H1 (cell line): ENCODE results near the gene WNT3A. TPM values are rescaled to one million over a fixed set of nuclear protein-coding genes. Genes with fewer than 3 reads are reported as not detected.

Experiments used
- CTCF ChIA-PET: fragments of 300-600 bp; sonication (Branson Sonifier 250); formaldehyde crosslinking; loops from one replicate; lab custom pipeline; 2021; ENCODE audit not compliant: partially characterized antibody; lab: Charles Lee
- POLR2A ChIA-PET: fragments of 300-600 bp; sonication (Branson Sonifier 250); formaldehyde crosslinking; loops from one replicate; lab custom pipeline; 2021; ENCODE audit warnings: inconsistent platforms; ENCODE audit not compliant: partially characterized antibody; lab: Charles Lee
- DNase-seq, 2 experiments: peaks; one replicate each; pipeline versions ENCODE4 v3.0.0 to v3.0.0-alpha.2; 2010 to 2022; ENCODE audit warnings: low spot score in 2 of 2, low read depth in 1 of 2, mixed read lengths in 1 of 2
- FAIRE-seq: peaks from 2 replicates; lab custom pipeline; 2011; peaks lifted over from hg19 to GRCh38; lab: Jason Lieb, UNC
- H2AFZ ChIP-seq: 2 replicates; pipeline ENCODE4 v1.8.1; 2012; ENCODE audit warnings: low read length, inconsistent platforms
- H2AK5ac ChIP-seq: 2 replicates; pipeline ENCODE4 v1.6.1; 2013; ENCODE audit warnings: low read depth, low read length
- H2BK120ac ChIP-seq: replicated peaks from 2 replicates; pipeline ENCODE3; 2013; ENCODE audit warnings: low read depth, low read length, inconsistent platforms
- H2BK12ac ChIP-seq: 2 replicates; pipeline ENCODE4 v1.6.1; 2013; ENCODE audit warnings: low read depth, low read length
- H2BK15ac ChIP-seq: 2 replicates; pipeline ENCODE4 v1.6.1; 2013; ENCODE audit warnings: low read length
- H2BK20ac ChIP-seq: 2 replicates; pipeline ENCODE4 v1.6.1; 2013; ENCODE audit warnings: low read length
- H2BK5ac ChIP-seq: 2 replicates; pipeline ENCODE4 v1.6.1; 2013; ENCODE audit warnings: low read depth, low read length
- H3K14ac ChIP-seq: 2 replicates; pipeline ENCODE4 v1.6.1; 2013; ENCODE audit warnings: inconsistent platforms; ENCODE audit not compliant: insufficient read length
- H3K18ac ChIP-seq: 2 replicates; pipeline ENCODE4 v1.6.1; 2013; ENCODE audit warnings: low read length; ENCODE audit errors: extremely low read depth
- H3K23ac ChIP-seq: 2 replicates; pipeline ENCODE4 v1.6.1; 2013; ENCODE audit warnings: inconsistent platforms; ENCODE audit not compliant: insufficient read length
- H3K23me2 ChIP-seq: 2 replicates; pipeline ENCODE4 v1.6.1; 2013; ENCODE audit warnings: low read depth, low read length
- H3K27ac ChIP-seq: 2 replicates; pipeline ENCODE4 v1.6.1; 2011; ENCODE audit warnings: low read depth, low read length, inconsistent platforms
- H3K27me3 ChIP-seq, 4 experiments: replicated peaks in 1 of 4; 1 replicate in 1 of 4; 2 replicates in 3 of 4; pipeline versions ENCODE4 v1.6.1 to v1.8.1; 2011 to 2013; ENCODE audit warnings: low read length in 3 of 4, mild to moderate bottlenecking in 3 of 4, inconsistent platforms in 2 of 4, mixed read lengths in 2 of 4, moderate library complexity in 1 of 4; ENCODE audit not compliant: control insufficient read depth in 3 of 4, insufficient read depth in 3 of 4; ENCODE audit errors: extremely low read depth in 1 of 4
- H3K36me3 ChIP-seq, 4 experiments: 2 replicates each; pipeline versions ENCODE4 v1.6.1 to v1.8.1; 2011 to 2013; ENCODE audit warnings: mild to moderate bottlenecking in 4 of 4, low read length in 3 of 4, moderate library complexity in 2 of 4, control low read depth in 1 of 4, inconsistent platforms in 1 of 4; ENCODE audit not compliant: insufficient read depth in 4 of 4, control insufficient read depth in 2 of 4
- H3K4ac ChIP-seq: replicated peaks from 2 replicates; pipeline ENCODE3; 2013; ENCODE audit warnings: low read length, low read depth, mixed read lengths, inconsistent platforms; ENCODE audit not compliant: insufficient read length
- H3K4me1 ChIP-seq, 4 experiments: replicated peaks in 1 of 4; 1 replicate in 1 of 4; 2 replicates in 3 of 4; pipeline versions ENCODE4 v1.6.1 to v1.8.1; 2011 to 2013; ENCODE audit warnings: low read length in 3 of 4, inconsistent platforms in 2 of 4, mixed read lengths in 1 of 4; ENCODE audit not compliant: insufficient read depth in 4 of 4, control insufficient read depth in 3 of 4
- H3K4me2 ChIP-seq, 2 experiments: 2 replicates each; pipeline versions ENCODE4 v1.6.1 to v1.8.1; 2011 to 2013; ENCODE audit warnings: low read depth in 2 of 2, low read length in 2 of 2, control low read depth in 1 of 2, inconsistent platforms in 1 of 2, mild to moderate bottlenecking in 1 of 2; ENCODE audit not compliant: insufficient read depth in 1 of 2
- H3K4me3 ChIP-seq, 4 experiments: fragments of 200-600, 300-600 bp in 1 of 4; sonication (generic), shearing (Covaris generic), sonication (Bioruptor Twin) in 1 of 4; 2 replicates each; pipeline versions ENCODE4 v1.5.1 to v1.8.1; 2011 to 2016; ENCODE audit warnings: low read length in 4 of 4, low read depth in 3 of 4, control low read depth in 2 of 4, inconsistent platforms in 2 of 4, mild to moderate bottlenecking in 2 of 4, mixed read lengths in 1 of 4, moderate library complexity in 1 of 4; ENCODE audit not compliant: insufficient read depth in 2 of 4; ENCODE audit errors: extremely low read depth in 1 of 4
- H3K56ac ChIP-seq: replicated peaks from 2 replicates; pipeline ENCODE3; 2013; ENCODE audit warnings: low read depth, mild to moderate bottlenecking, mixed read lengths, low read length, inconsistent platforms; ENCODE audit not compliant: insufficient read length
- H3K79me1 ChIP-seq: 2 replicates; pipeline ENCODE4 v1.6.1; 2013; ENCODE audit warnings: low read depth, low read length, control low read depth
- H3K79me2 ChIP-seq, 2 experiments: 2 replicates each; pipeline versions ENCODE4 v1.6.1 to v1.8.1; 2012 to 2013; ENCODE audit warnings: low read length in 2 of 2, mild to moderate bottlenecking in 2 of 2, inconsistent platforms in 1 of 2; ENCODE audit not compliant: insufficient read depth in 2 of 2, control insufficient read depth in 1 of 2
- H3K9ac ChIP-seq, 4 experiments: replicated peaks in 1 of 4; 1 replicate in 1 of 4; 2 replicates in 3 of 4; pipeline versions ENCODE4 v1.6.1 to v1.8.1; 2011 to 2013; ENCODE audit warnings: low read depth in 3 of 4, low read length in 3 of 4, control low read depth in 2 of 4, mild to moderate bottlenecking in 2 of 4, moderate library complexity in 2 of 4, inconsistent platforms in 1 of 4; ENCODE audit errors: extremely low read depth in 1 of 4
- H3K9me3 ChIP-seq, 2 experiments: 2 replicates each; pipeline versions ENCODE4 v1.6.1 to v1.8.1; 2012 to 2013; ENCODE audit warnings: mild to moderate bottlenecking in 2 of 2, moderate library complexity in 2 of 2, control low read depth in 1 of 2, inconsistent platforms in 1 of 2, low read depth in 1 of 2, low read length in 1 of 2, mixed read lengths in 1 of 2; ENCODE audit not compliant: insufficient read depth in 2 of 2
- H4K20me1 ChIP-seq, 2 experiments: replicated peaks in 1 of 2; 2 replicates each; pipeline versions ENCODE3 to v1.8.1; 2011 to 2013; ENCODE audit warnings: inconsistent platforms in 2 of 2, low read length in 2 of 2, mild to moderate bottlenecking in 1 of 2; ENCODE audit not compliant: insufficient read depth in 2 of 2, control insufficient read depth in 1 of 2
- H4K5ac ChIP-seq: 2 replicates; pipeline ENCODE4 v1.6.1; 2013; ENCODE audit warnings: low read length, low read depth, mixed read lengths, inconsistent platforms; ENCODE audit not compliant: insufficient read length
- H4K8ac ChIP-seq: 2 replicates; pipeline ENCODE4 v1.8.0; 2013; ENCODE audit warnings: mild to moderate bottlenecking, moderate library complexity, low read length, inconsistent platforms; ENCODE audit not compliant: insufficient read depth; ENCODE audit errors: extremely low read depth
- H4K91ac ChIP-seq: replicated peaks from 2 replicates; pipeline ENCODE3; 2013; ENCODE audit warnings: low read length, mixed read lengths, inconsistent platforms; ENCODE audit not compliant: insufficient read length
- BCL11A ChIP-seq, 2 experiments: IDR thresholded peaks; one replicate each; pipeline ENCODE4 v1.6.1; 2011; ENCODE audit warnings: low read depth in 2 of 2, low read length in 2 of 2, mild to moderate bottlenecking in 2 of 2
- CREB1 ChIP-seq: IDR thresholded peaks from 2 replicates; pipeline ENCODE4 v1.6.1; 2012; ENCODE audit warnings: inconsistent platforms
- EP300 ChIP-seq, 2 experiments: IDR thresholded peaks; 1 replicate in 1 of 2; 2 replicates in 1 of 2; pipeline ENCODE4 v1.6.1; 2011 to 2012; ENCODE audit warnings: low read depth in 2 of 2, low read length in 2 of 2, mild to moderate bottlenecking in 2 of 2, borderline replicate concordance in 1 of 2, inconsistent platforms in 1 of 2, moderate library complexity in 1 of 2
- JUND ChIP-seq: IDR thresholded peaks from 2 replicates; pipeline ENCODE4 v1.6.1; 2011; ENCODE audit warnings: mild to moderate bottlenecking, improper control_type of control experiment, low read length
- KDM1A ChIP-seq: fragments of 200-600, 300-600 bp; sonication (generic); IDR thresholded peaks from 2 replicates; pipeline ENCODE4 v1.7.1; 2016; ENCODE audit warnings: mild to moderate bottlenecking, low read length, borderline replicate concordance
- KDM4A ChIP-seq: IDR thresholded peaks from one replicate; pipeline ENCODE4 v1.7.1; 2012; ENCODE audit warnings: low read depth, mild to moderate bottlenecking, moderate library complexity, low read length, inconsistent platforms; ENCODE audit not compliant: severe bottlenecking
- POLR2A ChIP-seq, 2 experiments: IDR thresholded peaks; 1 replicate in 1 of 2; 2 replicates in 1 of 2; pipeline ENCODE4 v1.6.1; 2011; ENCODE audit warnings: low read depth in 2 of 2, low read length in 2 of 2, mild to moderate bottlenecking in 2 of 2; ENCODE audit errors: control extremely low read depth in 1 of 2
- POLR2AphosphoS5 ChIP-seq: IDR thresholded peaks from 2 replicates; pipeline ENCODE4 v1.6.1; 2011; ENCODE audit warnings: low read depth, low read length
- RNF2 ChIP-seq: fragments of 200-900, 300-1000 bp; sonication (generic); IDR thresholded peaks from 2 replicates; pipeline ENCODE4 v1.7.1; 2016; ENCODE audit warnings: borderline replicate concordance, low read depth, mild to moderate bottlenecking, antibody characterized with exemption, low read length; ENCODE audit not compliant: poor library complexity, severe bottlenecking; ENCODE audit errors: missing control alignments
- TCF12 ChIP-seq: IDR thresholded peaks from 2 replicates; pipeline ENCODE4 v1.6.1; 2011; ENCODE audit warnings: low read depth, mild to moderate bottlenecking, low read length
- WGBS, 2 experiments: shearing (Covaris generic) in 1 of 2; methylation state at CpG; one replicate each; pipeline versions ENCODE4 v1.1.6 to v1.1.7; 2013 to 2015; ENCODE audit warnings: low lambda C conversion rate in 2 of 2, mixed read lengths in 2 of 2, inconsistent platforms in 1 of 2, low coverage in 1 of 2, missing lambda C conversion rate in 1 of 2; ENCODE audit not compliant: insufficient replicate concordance in 2 of 2, insufficient coverage in 1 of 2, insufficient read length in 1 of 2; ENCODE audit errors: extremely low coverage in 1 of 2, missing lambda C conversion rate in 1 of 2; 5-methylcytosine and 5-hydroxymethylcytosine counted together
- polyA plus RNA-seq, 7 experiments: library from polyadenylated mRNA; depleted of rRNA in 3 of 7; stranded (reverse) in 5 of 7; unstranded in 2 of 7; fragments of >200 nt in 5 of 7; fragments of 200-250 nt in 2 of 7; gene quantifications; 1 replicate in 5 of 7; 2 replicates in 1 of 7; 4 replicates in 1 of 7; pipeline versions ENCODE4 v1.2.1 to v1.2.3, GENCODE V29; 2011 to 2013; ENCODE audit warnings: missing spikeins in 2 of 7, mixed read lengths in 2 of 7
- total RNA-seq: library from RNA; stranded (reverse); fragmentation: NEBNext Ultra II Directional; extraction: Animal tissue kit (Norgen Biotek cat#: 25700); gene quantifications from 2 replicates; pipeline ENCODE4 v1.2.1, GENCODE V29; 2021
- TF ChIP-seq, protein P1 (sequence below): IDR thresholded peaks from 2 replicates; pipeline ENCODE4 v1.6.1; 2011; ENCODE audit warnings: low read depth, mild to moderate bottlenecking, low read length; ENCODE audit not compliant: insufficient read depth

WNT3A gene
- total and polyA plus RNA-seq, 2 of the 8 experiments (the other 6 are each of a cell fraction or from before 2014, with no cell fraction given) = 0.08 to 0.19 TPM

DNA sequence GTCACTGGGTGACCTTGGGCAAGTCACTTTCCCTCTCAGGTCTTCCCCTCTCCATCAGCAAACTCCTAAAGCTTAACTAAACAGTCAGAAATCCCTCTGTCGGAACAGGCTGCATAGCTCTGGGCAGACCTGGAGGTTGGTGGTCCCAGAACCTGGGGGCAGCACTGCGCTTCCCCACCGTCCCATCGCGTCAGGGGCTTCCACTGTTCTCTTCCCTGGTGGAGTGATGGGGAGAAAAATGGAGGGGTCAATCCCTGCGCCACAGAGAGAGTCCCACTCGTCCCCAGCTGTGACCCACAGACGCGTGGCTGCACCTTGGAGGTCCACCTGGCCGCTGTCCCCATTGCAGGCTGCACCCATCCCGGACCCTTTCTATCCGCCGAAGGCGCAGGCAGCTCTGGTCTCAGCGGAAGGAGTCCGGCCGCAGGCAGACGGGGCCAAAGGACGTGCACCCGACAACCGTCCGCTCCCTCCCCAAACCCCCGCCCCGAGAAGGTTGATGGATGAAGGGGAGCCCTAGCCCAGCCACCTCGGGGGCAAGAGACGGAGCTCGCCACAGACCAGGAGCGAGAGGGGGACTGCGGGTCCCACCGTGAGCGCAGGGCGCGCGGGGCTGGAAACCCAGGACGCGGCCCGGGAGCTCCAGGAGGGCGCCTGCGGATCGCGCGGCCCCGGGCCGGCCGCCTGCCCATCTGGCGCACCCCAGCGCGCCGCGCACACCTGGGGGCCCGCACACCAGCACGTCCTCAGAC, 588 bp upstream of the WNT3A start:
- Histone ChIP-seq H2AK5ac (no peak overlapping the region), H3K27ac (no peak overlapping the region), H2BK12ac (no peak overlapping the region), H2BK20ac (no peak overlapping the region), H3K36me3 (peaks cover 0 to 6% (median 0%) of the 10 kb centered on the region in 4 experiments; a peak in 1 of 8 replicates), H3K9ac (no peak overlapping the region), H3K18ac (no peak overlapping the region), H3K79me1 (no peaks in the 10 kb centered on the region), H3K23me2 (peaks cover 10% of the 10 kb centered on the region; the same call in 1 of the 2 replicates), H3K14ac (no peak overlapping the region), H2BK5ac (no peak overlapping the region), H3K9me3 (no peaks in the 10 kb centered on the region), H2BK120ac (no peak overlapping the region), H3K4me2 (peak overlapping the region; percentile 47 to 71), H4K20me1 (peaks cover 17 to 18% of the 10 kb centered on the region in 2 experiments), H3K4me3 (peak overlapping the region; percentile 15 to 57 (median 34); a peak in 7 of 8 replicates), H3K23ac (no peak overlapping the region), H2AFZ (no peak overlapping the region), H4K8ac (no peak overlapping the region), H3K27me3 (peaks cover 67 to 96% (median 81%) of the 10 kb centered on the region in 4 experiments), H3K4me1 (peaks cover 0 to 43% (median 22%) of the 10 kb centered on the region in 4 experiments; a peak in 6 of 7 replicates), H3K56ac (no peak overlapping the region), H3K4ac (no peak overlapping the region), H3K79me2 (no peaks in the 10 kb centered on the region), H4K5ac (no peak overlapping the region), H2BK15ac (no peak overlapping the region), H4K91ac (no peak overlapping the region)
- FAIRE-seq = no peak
- peak in 1 of 2 experiments; percentile 65 for DNase-seq
- 7% methylated on average over 33 of the region's 52 CpGs; no CpG with 5 or more reads in 1 of the 2 experiments for WGBS, 2 experiments
- CTCF ChIA-PET = interaction anchor here (1.0 to 11.6 kb wide), 20 partner anchors 7 to 449 kb away, joined by 3 to 197 read pairs (median 13); no protein-coding TSS in a partner anchor
- POLR2A ChIA-PET = interaction anchor here (0.8 to 2.0 kb wide), 3 partner anchors 48 to 159 kb away, joined by 3 to 5 read pairs (median 4); no protein-coding TSS in a partner anchor
- TF ChIP-seq KDM4A = peak; percentile 62
- TF ChIP-seq TCF12 = no peak
- TF ChIP-seq JUND = no peak
- TF ChIP-seq RNF2 = peak; percentile 46
- TF ChIP-seq POLR2AphosphoS5 = no peak
- TF ChIP-seq EP300 (IDR thresholded peaks at IDR 0.05; ENCODE audit: borderline replicate concordance in 1 of 2, low read depth in 2 of 2, low read length in 2 of 2) = no peak
- no peak for TF ChIP-seq POLR2A (IDR thresholded peaks at IDR 0.05; ENCODE audit: control extremely low read depth in 1 of 2, low read depth in 2 of 2, low read length in 2 of 2)
- no peak for TF ChIP-seq BCL11A (IDR thresholded peaks at IDR 0.05; ENCODE audit: low read depth in 2 of 2, low read length in 2 of 2)
- TF ChIP-seq, protein P1, sequence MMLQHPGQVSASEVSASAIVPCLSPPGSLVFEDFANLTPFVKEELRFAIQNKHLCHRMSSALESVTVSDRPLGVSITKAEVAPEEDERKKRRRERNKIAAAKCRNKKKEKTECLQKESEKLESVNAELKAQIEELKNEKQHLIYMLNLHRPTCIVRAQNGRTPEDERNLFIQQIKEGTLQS = no peak
- peak; percentile 75; the same call in 1 of the 2 replicates for TF ChIP-seq KDM1A
- TF ChIP-seq CREB1 = no peak
